HCT116 (cell line): ENCODE results near the gene APCDD1L. TPM values are rescaled to one million over a fixed set of nuclear protein-coding genes. Genes with fewer than 3 reads are reported as not detected.
A peak's percentile ranks its signal among the peaks of the same experiment; 100 is the strongest.

Source experiments
- ATAC-seq: fragments of 200-7000 bp; cut with Tn5 transposase; 2 replicates; pipeline ENCODE4 v1.9.1; 2020; ENCODE audit warnings: mild to moderate bottlenecking, moderate library complexity
- Bru-seq: library from RNA; stranded (reverse); fragments of 400-500 nt; gene quantifications from one replicate; lab custom pipeline; 2021; lab: Mats Ljungman, UMichigan
- BruChase-seq, 2 experiments: library from RNA; stranded (reverse); fragments of 400-500 nt; gene quantifications; one replicate each; lab custom pipeline; 2021; lab: Mats Ljungman, UMichigan
- BruUV-seq: library from RNA; stranded (reverse); fragments of 400-500 nt; replicated peaks from 2 replicates; lab custom pipeline; 2021; lab: Mats Ljungman, UMichigan
- CTCF ChIA-PET: fragments of 300-600 bp; sonication (Branson Sonifier 250); formaldehyde crosslinking; loops from one replicate; lab custom pipeline; 2021; ENCODE audit warnings: antibody characterized with exemption; lab: Charles Lee
- POLR2A ChIA-PET: fragments of 300-600, 350-600 bp; sonication (Branson Sonifier 250); formaldehyde crosslinking; loops from one replicate; lab custom pipeline; 2021; ENCODE audit warnings: antibody characterized with exemption; lab: Charles Lee
- RAD21 ChIA-PET, 2 experiments: fragments of 300-600 bp; sonication (Branson Sonifier 250); formaldehyde crosslinking; loops; one replicate each; lab custom pipeline; 2023; ENCODE audit warnings: low total read pairs in 2 of 2; ENCODE audit not compliant: uncharacterized antibody in 2 of 2, unreplicated experiment in 2 of 2, low non-redundant PET in 1 of 2; lab: Charles Lee
- DNase-seq: peaks from one replicate; pipeline ENCODE4 v3.0.0-alpha.2; 2010; ENCODE audit warnings: low read depth, low spot score
- H2AFZ ChIP-seq: fragments of 200-600 bp; shearing (Covaris generic), sonication (generic); 2 replicates; pipeline ENCODE4 v1.6.1; 2017; ENCODE audit warnings: low read depth, mixed run types, mixed read lengths, antibody characterized with exemption, low read length; ENCODE audit not compliant: poor library complexity, severe bottlenecking
- H3K27ac ChIP-seq: 2 replicates; pipeline ENCODE4 v1.5.1; 2012; ENCODE audit warnings: low read depth, low read length
- H3K27me3 ChIP-seq: fragments of 200-600 bp; sonication (generic); 2 replicates; pipeline ENCODE4 v1.6.1; 2016; ENCODE audit warnings: mixed run types, low read length, mixed read lengths; ENCODE audit not compliant: insufficient read depth
- H3K36me3 ChIP-seq, 2 experiments: fragments of 200-500 bp in 1 of 2; fragments of 200-600 bp in 1 of 2; sonication (Bioruptor generic) in 1 of 2; sonication (generic) in 1 of 2; 2 replicates each; pipeline versions ENCODE4 v1.5.1 to v1.6.1; 2014 to 2016; ENCODE audit warnings: low read length in 2 of 2, inconsistent platforms in 1 of 2, mixed read lengths in 1 of 2, mixed run types in 1 of 2; ENCODE audit not compliant: insufficient read depth in 2 of 2, control insufficient read depth in 1 of 2
- H3K4me1 ChIP-seq, 2 experiments: fragments of 200-600 bp in 1 of 2; sonication (generic) in 1 of 2; 2 replicates each; pipeline versions ENCODE4 v1.5.1 to v1.6.1; 2012 to 2017; ENCODE audit warnings: low read length in 2 of 2, inconsistent platforms in 1 of 2, mild to moderate bottlenecking in 1 of 2, mixed read lengths in 1 of 2, mixed run types in 1 of 2, moderate library complexity in 1 of 2; ENCODE audit not compliant: insufficient read depth in 2 of 2, control insufficient read depth in 1 of 2
- H3K4me2 ChIP-seq: fragments of 200-600 bp; sonication (generic); 2 replicates; pipeline ENCODE4 v1.6.1; 2017; ENCODE audit warnings: mixed run types, low read length, mixed read lengths
- H3K4me3 ChIP-seq, 2 experiments: fragments of 200-600 bp in 1 of 2; sonication (generic) in 1 of 2; replicated peaks in 1 of 2; 2 replicates each; pipeline ENCODE4 v1.5.1; 2011 to 2016; ENCODE audit warnings: low read length in 2 of 2, control low read depth in 1 of 2, low read depth in 1 of 2, mild to moderate bottlenecking in 1 of 2, mixed read lengths in 1 of 2, mixed run types in 1 of 2
- H3K79me2 ChIP-seq: fragments of 200-600 bp; sonication (generic); 2 replicates; pipeline ENCODE4 v1.6.1; 2017; ENCODE audit warnings: mild to moderate bottlenecking, mixed run types, low read length, moderate library complexity, mixed read lengths; ENCODE audit not compliant: insufficient read depth
- H3K9ac ChIP-seq: fragments of 200-600 bp; sonication (generic); 2 replicates; pipeline ENCODE4 v1.6.1; 2016; ENCODE audit warnings: low read length, mixed read lengths
- H3K9me2 ChIP-seq: fragments of 200-600 bp; sonication (generic), shearing (Covaris generic); 2 replicates; pipeline ENCODE4 v1.6.1; 2017; ENCODE audit warnings: mixed run types, mild to moderate bottlenecking, moderate library complexity; ENCODE audit not compliant: insufficient read depth
- H3K9me3 ChIP-seq, 2 experiments: fragments of 200-500 bp in 1 of 2; fragments of 200-600 bp in 1 of 2; sonication (Bioruptor generic) in 1 of 2; sonication (generic) in 1 of 2; 2 replicates each; pipeline ENCODE4 v1.6.1; 2014 to 2017; ENCODE audit warnings: low read length in 2 of 2, mixed read lengths in 2 of 2, inconsistent platforms in 1 of 2, low read depth in 1 of 2, mild to moderate bottlenecking in 1 of 2, mixed run types in 1 of 2, moderate library complexity in 1 of 2; ENCODE audit not compliant: control insufficient read depth in 1 of 2, insufficient read depth in 1 of 2
- H4K20me1 ChIP-seq: fragments of 200-600 bp; sonication (generic), shearing (Covaris generic); 2 replicates; pipeline ENCODE4 v1.6.1; 2017; ENCODE audit warnings: mixed run types, mild to moderate bottlenecking, moderate library complexity; ENCODE audit not compliant: insufficient read depth
- CBX3 ChIP-seq: IDR thresholded peaks from 2 replicates; pipeline ENCODE4 v1.6.1; 2012; ENCODE audit warnings: low read depth
- CEBPB ChIP-seq: IDR thresholded peaks from 2 replicates; pipeline ENCODE4 v1.6.1; 2012; ENCODE audit warnings: low read depth
- CTCF ChIP-seq, 3 experiments: fragments of 200-600 bp in 1 of 3; sonication (generic) in 1 of 3; IDR thresholded peaks in 2 of 3; conservative IDR thresholded peaks in 1 of 3; 2 replicates each; pipeline ENCODE4 v1.5.1; 2012 to 2017; ENCODE audit warnings: low read depth in 2 of 3, low read length in 2 of 3, antibody characterized with exemption in 1 of 3, borderline replicate concordance in 1 of 3, control low read depth in 1 of 3, mild to moderate bottlenecking in 1 of 3, mixed read lengths in 1 of 3, mixed run types in 1 of 3, moderate library complexity in 1 of 3; ENCODE audit not compliant: insufficient read depth in 1 of 3
- EGR1 ChIP-seq: IDR thresholded peaks from 2 replicates; pipeline ENCODE4 v1.6.1; 2012; ENCODE audit warnings: low read depth
- ELF1 ChIP-seq: IDR thresholded peaks from 2 replicates; pipeline ENCODE4 v1.6.1; 2012; ENCODE audit warnings: low read depth, borderline replicate concordance
- EZH2phosphoT487 ChIP-seq: fragments of 200-600 bp; IDR thresholded peaks from 2 replicates; pipeline ENCODE4 v1.6.1; 2018; ENCODE audit warnings: antibody characterized with exemption, borderline replicate concordance
- MAX ChIP-seq: IDR thresholded peaks from 2 replicates; pipeline ENCODE4 v1.6.1; 2012
- POLR2A ChIP-seq: IDR thresholded peaks from 2 replicates; pipeline ENCODE4 v1.7.0; 2011; ENCODE audit warnings: borderline replicate concordance; ENCODE audit not compliant: insufficient read depth, insufficient read length; ENCODE audit errors: extremely low read depth
- POLR2AphosphoS5 ChIP-seq: IDR thresholded peaks from 2 replicates; pipeline ENCODE4 v1.6.1; 2011; ENCODE audit warnings: mild to moderate bottlenecking, low read depth, low read length, moderate library complexity
- REST ChIP-seq: IDR thresholded peaks from 2 replicates; pipeline ENCODE4 v1.6.1; 2012; ENCODE audit warnings: low read depth
- SIN3A ChIP-seq: IDR thresholded peaks from 2 replicates; pipeline ENCODE4 v1.6.1; 2012; ENCODE audit warnings: low read depth
- SP1 ChIP-seq: IDR thresholded peaks from 2 replicates; pipeline ENCODE4 v1.6.1; 2012; ENCODE audit warnings: low read depth
- YY1 ChIP-seq: IDR thresholded peaks from 2 replicates; pipeline ENCODE4 v1.6.1; 2011; ENCODE audit warnings: low read length, low read depth, moderate library complexity, mild to moderate bottlenecking; ENCODE audit not compliant: insufficient replicate concordance; ENCODE audit errors: extremely low read depth
- ZBTB33 ChIP-seq: IDR thresholded peaks from 2 replicates; pipeline ENCODE4 v1.6.1; 2011; ENCODE audit warnings: mild to moderate bottlenecking, low read length, moderate library complexity; ENCODE audit not compliant: insufficient replicate concordance; ENCODE audit errors: extremely low read depth
- intact Hi-C: fragments of 100-400 bp; cut with micrococcal nuclease; formaldehyde crosslinking; loops from 2 replicates; pipeline ENCODE4 v1.10.0; 2022
- long read RNA-seq: library from polyadenylated mRNA; unstranded; transcript quantifications from one replicate; pipeline ENCODE4 v2.0.0, GENCODE V29; 2021; ENCODE audit not compliant: unreplicated experiment
- polyA plus RNA-seq: library from polyadenylated mRNA; unstranded; fragments of >200 nt; gene quantifications from 2 replicates; pipeline ENCODE4 v1.2.1, GENCODE V29; 2012; ENCODE audit warnings: missing spikeins
- total RNA-seq: library from RNA; stranded (reverse); gene quantifications from one replicate; pipeline ENCODE4 v1.2.1, GENCODE V29; 2021; ENCODE audit not compliant: unreplicated experiment

The APCDD1L gene
- total RNA-seq (not detected), Bru-seq, nascent RNA (percentile 3 among the genes with signal in this experiment), BruChase-seq, experiment 1, labeled RNA remaining after a 6-hour chase (percentile 2 among the genes with signal in this experiment), BruChase-seq, experiment 2, labeled RNA remaining after a 2-hour chase (percentile 3 among the genes with signal in this experiment)
- polyA plus RNA-seq, result 0.01 TPM in 1 of 2 replicates, not detected in the other
- long read RNA-seq, result 0 reads

GRCh38 chr20:58515233-58516212, at the start of gene APCDD1L:
Gene APCDD1L, minus strand, starts transcription at chr20:58515399. Its CDS starts 692 bp downstream, at chr20:58514707.
- H3K79me2 ChIP-seq, result no peaks in the 10 kb centered on the region
- no peaks in the 10 kb centered on the region for H3K9me3 ChIP-seq
- H3K27me3 ChIP-seq, result no peaks in the 10 kb centered on the region
- no peak within 1 kb of the TSS for H3K9ac ChIP-seq
- intact Hi-C loops, result no loop called here
- no peaks in the 10 kb centered on the region for H4K20me1 ChIP-seq
- ChIA-PET POLR2A (no interaction called here), CTCF (no interaction called here), RAD21 (no interaction called here)
- H3K4me2 ChIP-seq, result peak within 1 kb of the TSS; percentile 36
- H2AFZ ChIP-seq, result no peak within 1 kb of the TSS
- no peak within 1 kb of the TSS for H3K27ac ChIP-seq
- H3K36me3 ChIP-seq, result no peaks in the 10 kb centered on the region
- no TSS peak for BruUV-seq
- DNase-seq (no peak), ATAC-seq (peak; percentile 47; the same call in 1 of the 2 replicates)
- TF ChIP-seq SP1 (no peak), POLR2AphosphoS5 (no peak), CBX3 (no peak), CTCF (IDR thresholded peaks at IDR 0.05 in 2 of 3, conservative IDR thresholded peaks at IDR 0.05 in 1 of 3; ENCODE audit: borderline replicate concordance in 1 of 3, insufficient read depth in 1 of 3, low read depth in 2 of 3, low read length in 2 of 3) (no peak), EZH2phosphoT487 (no peak), POLR2A (no peak), ZBTB33 (no peak), SIN3A (no peak), EGR1 (no peak), CEBPB (no peak), REST (no peak), MAX (no peak), YY1 (no peak), ELF1 (no peak)
- peaks cover 0 to 7% of the 10 kb centered on the region in 2 experiments; a peak in 2 of 4 replicates for H3K4me1 ChIP-seq
- no peak within 1 kb of the TSS for H3K4me3 ChIP-seq
- H3K9me2 ChIP-seq, result no peaks in the 10 kb centered on the region
